ENCODE results near the gene HLA-DQA2.
"Not testable (repeated sequence)": the region's sequence is repeated elsewhere in the genome, so short reads cannot be mapped to it uniquely, and the experiment has no call there.

Gene HLA-DQA2

DNA sequence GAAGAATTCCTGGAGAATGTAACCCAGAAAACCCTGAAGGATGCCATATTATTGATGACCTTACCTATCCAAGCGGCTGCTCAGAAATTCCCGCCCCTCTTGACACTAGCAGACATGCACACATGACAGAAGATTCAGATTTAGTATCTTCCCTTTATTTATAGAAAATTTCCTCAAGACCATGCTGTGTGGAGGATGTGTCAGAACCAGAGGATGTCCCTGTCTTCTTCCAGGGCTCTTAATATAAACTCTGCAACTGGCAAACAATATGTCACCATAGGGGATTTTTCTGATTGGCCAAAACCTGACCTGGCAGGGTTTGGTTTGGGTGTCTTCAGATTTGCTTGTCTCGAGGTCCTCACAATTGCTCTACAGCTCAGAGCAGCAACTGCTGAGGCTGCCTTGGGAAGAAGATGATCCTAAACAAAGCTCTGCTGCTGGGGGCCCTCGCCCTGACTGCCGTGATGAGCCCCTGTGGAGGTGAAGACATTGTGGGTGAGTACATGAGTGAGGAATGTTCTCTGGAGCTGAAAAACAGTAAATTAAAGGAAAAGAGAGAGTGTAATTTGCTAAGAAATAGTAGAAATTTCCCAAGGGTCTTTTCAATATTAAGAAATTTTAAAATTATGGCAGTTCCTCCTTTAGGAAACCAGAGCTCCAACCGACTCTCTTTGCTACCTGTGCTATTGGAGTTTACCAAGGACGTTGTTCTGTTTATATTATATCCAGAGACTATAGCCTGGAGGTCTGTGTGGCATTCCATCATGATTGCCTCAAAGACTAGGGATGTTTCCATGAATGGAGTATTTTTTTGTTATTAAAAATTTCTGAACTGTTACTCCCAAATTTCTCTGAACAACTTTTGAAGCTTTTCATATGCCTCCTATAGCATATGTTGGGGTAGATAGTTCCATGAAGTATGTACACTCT lies at the start of gene HLA-DQA2:
Gene HLA-DQA2 (plus strand): TSS at position 361 of the 930 bp plus-strand sequence. CDS start 53 bp downstream, at position 414.
- no peak within 1 kb of the TSS for H3K4me3 ChIP-seq (ENCODE audit: low read depth, low read length)
- no peak for DNase-seq (ENCODE audit: low read depth)

- no peak overlapping the region for H3K4me3 ChIP-seq (ENCODE audit: low read depth, low read length)
- DNase-seq (ENCODE audit: low read depth) = no peak
Observed at GRCh38 chr6:32692019-32692418, 49.2 kb upstream of the HLA-DQA2 start.

DNA sequence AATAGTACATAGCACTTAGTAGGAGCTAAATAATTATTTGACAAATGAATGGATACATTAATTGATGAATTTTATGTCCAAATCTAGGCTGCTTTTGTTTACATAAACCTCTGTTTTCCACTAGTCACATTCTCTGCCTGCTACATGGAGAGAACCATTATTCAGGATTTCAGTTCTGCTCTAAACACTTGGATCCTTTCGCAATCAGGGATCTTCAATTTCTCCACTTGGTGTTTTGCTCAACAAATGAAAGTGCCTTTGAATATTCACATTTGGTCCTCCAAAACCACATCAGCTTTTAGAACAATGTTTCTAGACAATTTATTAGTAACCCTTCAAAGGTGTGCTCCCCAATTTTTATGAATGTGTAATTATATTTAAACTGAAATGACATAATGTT lies 44.2 kb upstream of the HLA-DQA2 start:
- DNase-seq (ENCODE audit: low read depth) = no peak

DNA sequence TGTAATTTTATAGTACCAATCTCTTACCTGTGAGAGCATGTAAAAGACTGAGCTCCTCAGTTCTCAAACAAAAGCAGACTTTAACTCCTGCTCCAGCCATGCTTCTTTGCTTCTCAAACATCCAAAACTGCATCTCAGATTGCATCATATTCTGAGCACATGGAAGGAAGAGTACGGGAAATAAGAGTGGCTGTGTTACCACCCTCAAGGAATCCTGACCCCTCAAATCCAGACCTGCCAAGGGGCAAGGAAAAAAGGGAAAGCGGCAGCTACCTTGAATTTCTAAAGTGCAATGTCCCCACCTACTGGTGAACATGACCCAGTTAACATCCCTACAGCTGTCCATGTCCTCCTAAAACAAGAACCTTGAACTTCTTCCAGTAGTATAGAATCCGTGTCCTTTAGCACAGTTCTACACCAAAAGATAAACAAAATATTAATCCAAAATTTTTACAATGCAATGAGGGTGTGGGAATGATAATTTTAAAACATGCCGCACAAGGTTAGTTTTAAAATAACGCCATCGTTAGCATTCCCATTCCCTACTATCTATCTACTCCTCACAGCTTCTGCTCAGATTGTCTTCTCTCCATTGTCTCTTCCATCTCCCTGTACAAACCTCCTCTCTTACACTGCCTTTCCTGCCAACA lies 40.7 kb upstream of the HLA-DQA2 start:
- DNase-seq (ENCODE audit: low read depth) = peak; percentile 13
- no peak overlapping the region for H3K4me3 ChIP-seq (ENCODE audit: low read depth, low read length)

More for the DNA sequence above, 44.2 kb upstream of the HLA-DQA2 start:
- no peak overlapping the region for H3K4me3 ChIP-seq (ENCODE audit: low read depth, low read length)

DNA sequence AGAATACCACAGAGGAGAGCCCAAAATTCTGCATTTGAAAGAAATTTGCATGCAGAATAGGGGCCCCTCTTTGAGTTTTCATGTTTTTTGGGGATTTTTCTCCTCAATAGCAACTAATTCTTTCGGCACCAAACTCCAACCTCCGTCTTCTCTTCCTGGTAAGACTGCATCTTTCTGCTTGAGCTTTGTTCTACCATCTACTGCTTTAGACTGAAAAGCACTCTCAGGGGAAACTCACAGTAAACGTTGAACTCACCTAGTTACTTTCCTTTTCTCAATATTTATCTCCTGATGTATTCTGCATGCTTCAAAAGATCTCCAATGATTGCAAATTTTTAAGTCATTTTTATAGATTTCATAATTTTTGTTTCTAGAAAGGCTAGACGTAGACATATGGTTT lies 37.8 kb upstream of the HLA-DQA2 start:
- no peak overlapping the region for H3K4me3 ChIP-seq (ENCODE audit: low read depth, low read length)
- DNase-seq (ENCODE audit: low read depth) = no peak

DNA sequence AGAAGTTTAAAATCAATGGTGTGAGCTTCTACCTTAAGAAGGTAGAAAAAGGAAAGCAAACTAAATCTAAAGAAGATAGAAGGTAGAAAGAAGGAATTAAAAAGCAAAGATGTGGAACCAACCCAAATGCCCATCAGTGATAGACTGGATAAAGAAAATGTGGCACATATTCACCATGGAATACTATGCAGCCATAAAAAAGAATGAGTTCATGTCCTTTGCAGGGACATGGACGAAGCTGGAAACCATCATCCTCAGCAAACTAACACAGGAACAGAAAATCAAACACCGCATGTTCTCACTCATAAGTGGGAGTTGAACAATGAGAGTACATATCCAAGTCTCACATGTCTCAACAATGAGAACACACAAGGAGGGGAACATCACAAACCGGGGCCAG lies 36.0 kb upstream of the HLA-DQA2 start:
- DNase-seq (ENCODE audit: low read depth); H3K4me3 ChIP-seq (ENCODE audit: low read depth, low read length): not testable (repeated sequence)

GRCh38 chr6:32709625-32710024 lies 31.6 kb upstream of the HLA-DQA2 start:
- no peak for DNase-seq (ENCODE audit: low read depth)
- H3K4me3 ChIP-seq (ENCODE audit: low read depth, low read length) = no peak overlapping the region

GRCh38 chr6:32713241-32713640 lies 27.9 kb upstream of the HLA-DQA2 start:
- no peak overlapping the region for H3K4me3 ChIP-seq (ENCODE audit: low read depth, low read length)
- no peak for DNase-seq (ENCODE audit: low read depth)

DNA sequence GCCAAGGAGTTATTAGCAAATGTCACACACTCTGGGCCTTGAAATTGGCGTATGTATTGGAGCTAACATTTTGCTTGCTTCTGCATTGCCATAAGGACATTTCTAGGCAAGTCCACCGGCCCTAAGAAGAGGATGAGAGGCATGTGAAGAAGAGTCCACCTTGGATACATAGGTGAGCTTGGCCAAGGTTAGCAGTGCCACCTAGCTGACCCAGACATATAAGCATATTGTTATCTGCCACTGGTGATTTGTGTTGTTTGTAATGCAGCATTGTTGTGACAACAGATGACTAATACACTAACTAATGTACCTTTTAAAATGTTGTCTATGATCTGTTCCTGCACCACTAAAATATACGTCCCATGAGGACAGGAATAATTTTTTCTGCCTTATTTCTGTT lies 24.8 kb upstream of the HLA-DQA2 start:
- no peak for DNase-seq (ENCODE audit: low read depth)
- no peak overlapping the region for H3K4me3 ChIP-seq (ENCODE audit: low read depth, low read length)

DNA sequence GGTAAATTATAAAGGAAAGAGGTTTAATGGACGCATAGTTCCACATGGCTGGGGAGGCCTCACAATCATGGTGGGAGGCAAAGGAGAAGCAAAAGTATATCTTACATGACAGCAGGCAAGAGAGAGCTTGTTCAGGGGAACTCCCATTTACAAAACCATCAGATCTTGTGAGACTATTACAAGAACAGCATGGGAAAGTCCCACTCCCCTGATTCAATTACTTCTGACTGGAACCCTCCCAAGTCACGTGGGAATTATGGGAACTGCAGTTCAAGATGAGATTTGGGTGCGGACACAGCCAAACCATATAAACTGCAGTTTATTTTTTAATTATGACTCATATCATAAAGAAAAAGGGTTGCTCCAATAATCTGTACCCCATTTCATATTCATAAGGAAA lies 22.3 kb upstream of the HLA-DQA2 start:
- H3K4me3 ChIP-seq (ENCODE audit: low read depth, low read length) = no peak overlapping the region
- DNase-seq (ENCODE audit: low read depth) = no peak

GRCh38 chr6:32738126-32738525 lies 3.1 kb upstream of the HLA-DQA2 start:
- no peak overlapping the region for H3K4me3 ChIP-seq (ENCODE audit: low read depth, low read length)
- no peak for DNase-seq (ENCODE audit: low read depth)

- no peak overlapping the region for H3K4me3 ChIP-seq (ENCODE audit: low read depth, low read length)
- DNase-seq (ENCODE audit: low read depth) = no peak
Observed at GRCh38 chr6:32742374-32742773, 1.2 kb downstream of the HLA-DQA2 start.

DNA sequence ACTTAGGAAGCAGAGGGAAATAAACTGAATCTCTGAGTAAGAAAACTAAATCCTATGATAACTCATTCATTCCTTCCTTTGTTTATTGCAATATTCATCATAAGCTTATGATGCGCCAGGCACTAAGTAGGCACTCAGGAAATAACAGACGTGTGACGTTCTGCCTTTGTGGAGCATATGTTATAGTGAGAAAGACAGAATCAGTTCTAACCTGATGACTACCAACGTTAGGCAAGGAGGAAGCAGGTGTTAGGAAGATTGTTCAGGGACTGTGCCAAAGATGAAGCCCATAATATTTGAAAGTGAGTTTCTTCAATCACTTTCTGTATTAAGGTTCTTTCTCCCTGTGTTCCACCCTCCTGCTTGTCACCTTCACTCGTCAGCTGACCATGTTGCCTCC lies 3.6 kb downstream of the HLA-DQA2 start:
- H3K4me3 ChIP-seq (ENCODE audit: low read depth, low read length) = no peak overlapping the region
- DNase-seq (ENCODE audit: low read depth) = no peak

DNA sequence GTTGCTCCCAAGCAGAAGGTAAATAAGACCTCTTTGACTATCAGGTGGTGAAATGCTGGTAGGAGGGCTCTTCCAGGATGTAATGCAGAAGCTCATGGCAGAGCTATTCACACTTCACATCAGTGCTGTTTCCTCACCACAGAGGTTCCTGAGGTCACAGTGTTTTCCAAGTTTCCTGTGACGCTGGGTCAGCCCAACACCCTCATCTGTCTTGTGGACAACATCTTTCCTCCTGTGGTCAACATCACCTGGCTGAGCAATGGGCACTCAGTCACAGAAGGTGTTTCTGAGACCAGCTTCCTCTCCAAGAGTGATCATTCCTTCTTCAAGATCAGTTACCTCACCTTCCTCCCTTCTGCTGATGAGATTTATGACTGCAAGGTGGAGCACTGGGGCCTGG lies 4.5 kb downstream of the HLA-DQA2 start:
- H3K4me3 ChIP-seq (ENCODE audit: low read depth, low read length); DNase-seq (ENCODE audit: low read depth): not testable (repeated sequence)

DNA sequence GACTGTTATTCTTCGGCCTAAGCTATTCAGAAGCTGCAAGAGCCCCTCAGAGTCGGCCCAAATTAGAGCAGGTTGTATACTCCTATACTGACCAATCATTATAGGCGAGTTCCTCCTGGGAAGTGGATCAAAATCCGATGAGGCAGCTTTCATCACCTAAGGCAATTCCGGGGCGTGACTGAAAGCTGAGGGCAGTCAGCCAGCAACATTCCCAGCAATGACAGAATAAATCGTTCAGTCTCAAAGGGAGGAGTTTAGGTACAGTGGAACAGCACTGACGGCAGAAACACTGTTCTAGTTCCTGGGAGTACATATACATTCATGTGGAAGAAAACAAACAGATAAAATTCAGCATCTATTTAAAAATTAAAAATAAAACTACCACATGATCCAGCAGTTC lies 11.4 kb downstream of the HLA-DQA2 start:
- no peak for DNase-seq (ENCODE audit: low read depth)
- H3K4me3 ChIP-seq (ENCODE audit: low read depth, low read length) = no peak overlapping the region

- H3K4me3 ChIP-seq (ENCODE audit: low read depth, low read length) = no peak overlapping the region
- no peak for DNase-seq (ENCODE audit: low read depth)
Observed at GRCh38 chr6:32759669-32760068, 18.5 kb downstream of the HLA-DQA2 start.

DNA sequence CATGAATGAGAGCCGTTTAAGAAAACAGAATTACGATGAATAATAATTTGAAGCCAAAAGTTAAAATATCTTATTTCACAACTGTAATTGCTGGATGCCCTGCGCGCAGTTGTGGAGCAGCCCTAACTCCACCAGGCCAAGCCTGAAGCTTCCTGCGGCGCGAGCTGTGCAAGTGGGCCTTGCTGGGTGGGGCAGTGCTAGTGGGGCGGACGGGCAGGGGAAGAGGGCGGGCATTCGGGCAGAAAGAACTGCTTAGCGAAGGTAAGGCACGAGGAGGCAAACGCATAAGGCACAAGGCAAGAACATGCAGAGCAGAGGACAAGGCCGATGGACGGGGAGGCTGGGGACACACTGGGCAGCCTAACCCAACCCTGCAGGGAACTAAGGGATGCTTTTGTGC lies 19.9 kb downstream of the HLA-DQA2 start:
- no peak overlapping the region for H3K4me3 ChIP-seq (ENCODE audit: low read depth, low read length)
- DNase-seq (ENCODE audit: low read depth) = no peak

DNA sequence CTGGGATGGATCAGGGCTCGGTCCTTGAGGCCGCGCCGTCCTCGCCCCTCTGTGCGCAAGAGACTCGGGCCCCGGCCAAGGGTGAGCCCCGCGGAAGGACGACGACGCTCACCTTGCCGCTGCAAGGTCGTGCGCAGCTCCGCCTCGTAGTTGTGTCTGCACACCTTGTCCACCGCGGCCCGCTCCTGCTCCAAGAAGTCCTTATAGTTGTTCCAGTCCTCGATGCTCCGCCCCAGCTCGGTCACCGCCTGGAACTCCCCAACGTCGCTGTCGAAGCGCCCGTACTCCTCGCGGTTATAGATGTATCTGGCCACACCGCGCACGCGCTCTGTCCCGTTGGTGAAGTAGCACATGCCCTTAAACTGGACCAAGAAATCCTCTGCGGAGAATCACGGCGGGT lies 20.4 kb downstream of the HLA-DQA2 start:
- DNase-seq (ENCODE audit: low read depth) = no peak
- no peak overlapping the region for H3K4me3 ChIP-seq (ENCODE audit: low read depth, low read length)

- no peak within 1 kb of the TSS for H3K4me3 ChIP-seq (ENCODE audit: low read depth, low read length)
- DNase-seq (ENCODE audit: low read depth) = no peak
Observed at GRCh38 chr6:32763421-32763820, 22.2 kb downstream of the HLA-DQA2 start, which contains the start of gene HLA-DQB2. TSS of gene HLA-DQB2 (minus strand) at chr6:32763532. CDS start at chr6:32763470, 62 bp downstream.

DNA sequence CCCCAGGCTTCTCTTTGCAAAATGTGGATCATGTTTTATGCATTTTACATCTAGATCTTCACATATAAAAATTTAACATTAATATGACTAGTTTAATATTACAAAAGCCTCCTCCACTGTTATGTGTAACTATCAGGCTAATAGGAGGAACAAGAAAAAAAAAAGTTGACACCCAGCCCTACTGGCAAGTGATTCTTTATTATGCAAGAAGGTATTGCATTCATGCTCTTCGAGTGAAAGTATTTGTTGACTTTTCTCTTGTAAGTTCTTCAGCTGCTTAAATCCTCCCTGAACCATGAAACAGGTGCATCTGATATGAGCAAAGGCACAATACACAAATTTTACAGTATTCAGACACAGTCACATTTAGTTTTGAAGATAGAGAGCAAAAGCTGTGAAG lies 22.9 kb downstream of the HLA-DQA2 start:
- no peak overlapping the region for H3K4me3 ChIP-seq (ENCODE audit: low read depth, low read length)
- no peak for DNase-seq (ENCODE audit: low read depth)

DNA sequence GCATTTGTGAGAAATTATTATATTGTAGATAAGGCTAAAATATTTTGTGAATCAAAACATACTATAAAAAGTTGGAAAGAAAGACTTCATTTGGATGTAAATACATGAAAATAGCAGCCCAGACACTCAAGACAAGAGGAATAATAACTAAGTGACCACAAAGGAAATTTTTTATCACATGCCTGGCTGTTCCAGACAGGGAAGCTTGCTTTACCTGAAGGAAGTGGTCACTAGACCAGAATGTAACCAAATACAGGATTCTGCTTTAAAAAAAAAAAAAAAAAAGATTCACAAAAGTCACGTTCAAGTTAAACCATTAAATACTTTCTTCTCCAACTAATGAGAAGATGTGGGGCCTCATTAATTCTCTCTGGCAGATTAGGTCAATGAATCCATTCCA lies 31.5 kb downstream of the HLA-DQA2 start:
- no peak for DNase-seq (ENCODE audit: low read depth)
- no peak overlapping the region for H3K4me3 ChIP-seq (ENCODE audit: low read depth, low read length)
